SK-N-SH (cell line): ENCODE data around the gene TMEM223. TPM values are rescaled to one million over a fixed set of nuclear protein-coding genes. Genes with fewer than 3 reads are reported as not detected.

Experiments
- CTCF ChIA-PET: fragments of 300-600, 350-600 bp; formaldehyde crosslinking; extraction: SDS; loops from one replicate; lab custom pipeline; 2021; lab: Yijun Ruan, JAX
- POLR2A ChIA-PET: fragments of 350-600 bp; sonication (Branson Sonifier 250); formaldehyde crosslinking; extraction: SDS; loops from one replicate; lab custom pipeline; 2020; ENCODE audit warnings: antibody characterized with exemption, inconsistent platforms; lab: Yijun Ruan, JAX
- DNase-seq: peaks from one replicate; pipeline ENCODE4 v3.0.0; 2012
- H2AFZ ChIP-seq: fragments of 200-600 bp; sonication (generic); 2 replicates; pipeline ENCODE4 v1.8.1; 2016; ENCODE audit warnings: antibody characterized with exemption, mild to moderate bottlenecking, low read depth
- H3F3A ChIP-seq: fragments of 200-600 bp; sonication (generic); replicated peaks from 2 replicates; pipeline ENCODE3; 2016; ENCODE audit warnings: antibody characterized with exemption, mild to moderate bottlenecking; ENCODE audit not compliant: insufficient read depth
- H3K27ac ChIP-seq, 2 experiments: fragments of 200-500 bp in 1 of 2; fragments of 200-600 bp in 1 of 2; sonication (Bioruptor generic) in 1 of 2; sonication (generic), shearing (Covaris generic) in 1 of 2; 2 replicates each; pipeline versions ENCODE4 v1.5.1 to v1.6.1; 2014 to 2016; ENCODE audit warnings: low read depth in 2 of 2, inconsistent platforms in 1 of 2, low read length in 1 of 2, mild to moderate bottlenecking in 1 of 2, mixed read lengths in 1 of 2
- H3K27me3 ChIP-seq: fragments of 200-600 bp; sonication (generic), shearing (Covaris generic); 2 replicates; pipeline ENCODE4 v1.6.1; 2016; ENCODE audit warnings: mixed run types; ENCODE audit not compliant: insufficient read depth
- H3K36me3 ChIP-seq, 2 experiments: fragments of 200-500 bp in 1 of 2; fragments of 200-600 bp in 1 of 2; sonication (Bioruptor generic) in 1 of 2; sonication (generic) in 1 of 2; replicated peaks in 1 of 2; 2 replicates each; pipeline versions ENCODE3 to v1.5.1; 2014 to 2016; ENCODE audit warnings: low read length in 1 of 2, mild to moderate bottlenecking in 1 of 2; ENCODE audit not compliant: insufficient read depth in 2 of 2, control insufficient read depth in 1 of 2
- H3K4me1 ChIP-seq, 2 experiments: fragments of 200-500 bp in 1 of 2; fragments of 200-600 bp in 1 of 2; sonication (Bioruptor generic) in 1 of 2; sonication (generic), shearing (Covaris generic) in 1 of 2; 2 replicates each; pipeline versions ENCODE4 v1.5.1 to v1.6.1; 2014 to 2016; ENCODE audit warnings: low read depth in 1 of 2, low read length in 1 of 2, mixed run types in 1 of 2; ENCODE audit not compliant: insufficient read depth in 2 of 2, control insufficient read depth in 1 of 2
- H3K4me2 ChIP-seq: fragments of 200-600 bp; sonication (generic), shearing (Covaris generic); 2 replicates; pipeline ENCODE4 v1.6.1; 2017; ENCODE audit warnings: mixed run types
- H3K4me3 ChIP-seq, 2 experiments: fragments of 200-500 bp in 1 of 2; fragments of 200-600 bp in 1 of 2; sonication (Bioruptor generic) in 1 of 2; sonication (generic), shearing (Covaris generic) in 1 of 2; 2 replicates each; pipeline versions ENCODE4 v1.5.1 to v1.8.1; 2014 to 2016; ENCODE audit warnings: low read depth in 2 of 2, inconsistent platforms in 1 of 2, low read length in 1 of 2, mild to moderate bottlenecking in 1 of 2, mixed read lengths in 1 of 2, moderate library complexity in 1 of 2
- H3K79me2 ChIP-seq: fragments of 200-600 bp; sonication (generic); 2 replicates; pipeline ENCODE4 v1.8.1; 2017; ENCODE audit warnings: mild to moderate bottlenecking; ENCODE audit not compliant: insufficient read depth
- H3K9ac ChIP-seq: fragments of 200-600 bp; sonication (generic); 2 replicates; pipeline ENCODE4 v1.6.1; 2017; ENCODE audit warnings: mixed run types
- H3K9me2 ChIP-seq: fragments of 200-600 bp; sonication (generic); 2 replicates; pipeline ENCODE4 v1.6.1; 2017; ENCODE audit warnings: mixed run types
- H3K9me3 ChIP-seq: fragments of 200-600 bp; sonication (generic); 2 replicates; pipeline ENCODE4 v1.6.1; 2017; ENCODE audit warnings: mixed run types, mild to moderate bottlenecking, moderate library complexity
- H4K20me1 ChIP-seq: fragments of 200-600 bp; sonication (generic); 2 replicates; pipeline ENCODE4 v1.6.1; 2017; ENCODE audit warnings: mild to moderate bottlenecking, mixed run types; ENCODE audit not compliant: insufficient read depth
- GABPA ChIP-seq: IDR thresholded peaks from 2 replicates; pipeline ENCODE4 v1.4.0; 2012; ENCODE audit warnings: low read depth, mild to moderate bottlenecking
- MXI1 ChIP-seq: IDR thresholded peaks from 2 replicates; pipeline ENCODE4 v1.6.1; 2012; ENCODE audit warnings: mild to moderate bottlenecking, low read depth, low read length, improper control_type of control experiment
- NRF1 ChIP-seq: IDR thresholded peaks from 2 replicates; pipeline ENCODE4 v1.6.1; 2012; ENCODE audit warnings: low read depth, mild to moderate bottlenecking, low read length
- POLR2AphosphoS5 ChIP-seq: IDR thresholded peaks from 2 replicates; pipeline ENCODE4 v1.6.1; 2012; ENCODE audit warnings: low read depth, low read length
- RAD21 ChIP-seq: IDR thresholded peaks from 2 replicates; pipeline ENCODE4 v1.6.1; 2012; ENCODE audit warnings: mild to moderate bottlenecking, low read length
- RCOR1 ChIP-seq: fragments of 150-350 bp; IDR thresholded peaks from 2 replicates; pipeline ENCODE4 v1.6.1; 2017; ENCODE audit warnings: antibody characterized with exemption, low read length
- RFX5 ChIP-seq: IDR thresholded peaks from 2 replicates; pipeline ENCODE4 v1.6.1; 2012; ENCODE audit warnings: mild to moderate bottlenecking, improper control_type of control experiment, low read length
- SIN3A ChIP-seq: IDR thresholded peaks from 2 replicates; pipeline ENCODE4 v1.6.1; 2012; ENCODE audit warnings: low read depth, mild to moderate bottlenecking, low read length, moderate library complexity, borderline replicate concordance
- WGBS: methylation state at CpG from one replicate; pipeline ENCODE4 v1.1.6; 2017; ENCODE audit warnings: low lambda C conversion rate; 5-methylcytosine and 5-hydroxymethylcytosine counted together
- polyA plus RNA-seq, 3 experiments: library from polyadenylated mRNA; depleted of rRNA; stranded (reverse); fragments of >200 nt; gene quantifications; 2 replicates each; pipeline ENCODE4 v1.2.3, GENCODE V29; 2012
- TF ChIP-seq, protein P1 (sequence below): IDR thresholded peaks from 2 replicates; pipeline ENCODE4 v1.4.0; 2012; ENCODE audit warnings: low read depth
- TF ChIP-seq, protein P2 (sequence below): IDR thresholded peaks from 2 replicates; pipeline ENCODE4; 2012
- TF ChIP-seq, protein P3 (sequence below): IDR thresholded peaks from 2 replicates; pipeline ENCODE4 v1.4.0; 2012; ENCODE audit warnings: low read depth, borderline replicate concordance
- TF ChIP-seq, protein P4 (sequence below): IDR thresholded peaks from 2 replicates; pipeline ENCODE4 v1.4.0; 2012; ENCODE audit warnings: low read depth, borderline replicate concordance
- TF ChIP-seq, protein P5 (sequence below): fragments of 150-350 bp; IDR thresholded peaks from 2 replicates; pipeline ENCODE4 v1.6.1; 2016; ENCODE audit warnings: mild to moderate bottlenecking, low read depth, low read length

Gene TMEM223
- polyA plus RNA-seq, 1 of the 3 experiments (the other 2 are of a cell fraction), result 30.4 TPM

DNA sequence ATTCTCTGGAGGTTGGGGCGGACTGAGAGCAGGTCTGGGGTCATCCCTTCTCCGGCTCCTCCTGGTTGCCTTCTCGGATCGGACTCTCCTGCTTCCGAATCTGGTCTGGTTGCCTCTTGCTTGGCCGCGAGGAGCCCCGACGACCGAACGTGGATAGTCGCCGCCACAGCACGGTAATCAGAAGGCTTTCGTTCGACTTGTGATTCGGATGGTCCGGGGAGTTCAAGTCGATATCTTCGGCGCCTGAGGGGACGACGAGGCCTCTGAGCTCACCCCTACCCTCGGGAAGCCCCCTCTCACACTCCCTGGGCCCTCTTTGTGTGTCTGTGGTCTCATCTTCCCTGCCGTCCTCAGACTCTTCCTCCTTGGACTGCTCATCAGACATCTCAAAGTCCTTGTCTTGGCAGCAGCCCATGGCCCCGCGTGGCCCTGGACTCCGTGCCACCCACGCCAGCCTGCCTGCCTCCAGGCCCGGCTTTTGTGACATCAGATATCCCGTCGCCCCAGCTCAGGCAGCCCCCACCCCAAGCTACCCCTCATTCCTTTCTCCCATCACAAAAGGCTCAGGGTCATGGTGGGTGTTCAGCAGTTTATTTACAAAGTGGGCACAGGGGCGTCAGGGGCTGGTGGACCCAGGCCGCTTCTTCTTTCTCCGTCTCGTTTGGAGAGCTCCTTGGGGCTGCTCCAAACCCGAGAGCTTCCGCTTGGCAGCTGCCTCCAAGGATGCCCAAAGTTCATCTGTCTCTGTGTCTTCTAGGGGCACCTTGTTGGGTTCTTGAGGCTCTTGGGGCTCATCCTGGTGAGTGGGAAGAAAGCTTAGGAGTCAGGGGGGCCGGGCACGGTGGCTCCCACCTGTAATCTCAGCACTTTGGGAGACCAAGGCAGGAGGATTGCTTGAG, 40.8 kb upstream of the TMEM223 start, which contains the start of gene TEX54:
TEX54 (minus strand) TSS at position 506 of the 899 bp plus-strand sequence.
- H3K9ac ChIP-seq, result peak within 1 kb of the TSS; percentile 98
- H2AFZ ChIP-seq, result no peak within 1 kb of the TSS; the same call in 1 of the 2 replicates
- H3K9me3 ChIP-seq, result no peaks in the 10 kb centered on the region
- TF ChIP-seq, protein P1, sequence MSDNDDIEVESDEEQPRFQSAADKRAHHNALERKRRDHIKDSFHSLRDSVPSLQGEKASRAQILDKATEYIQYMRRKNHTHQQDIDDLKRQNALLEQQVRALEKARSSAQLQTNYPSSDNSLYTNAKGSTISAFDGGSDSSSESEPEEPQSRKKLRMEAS, result 0 out of 2 replicates have a peak, but pooled peaks have one; percentile 14
- peak; percentile 4; the same call in 1 of the 2 replicates for TF ChIP-seq SIN3A
- no peak for TF ChIP-seq NRF1
- peak within 1 kb of the TSS; percentile 93 for H3K4me2 ChIP-seq
- H3K9me2 ChIP-seq, result no peaks in the 10 kb centered on the region
- DNase-seq, result no peak
- no peaks in the 10 kb centered on the region for H3K27me3 ChIP-seq
- peak within 1 kb of the TSS; percentile 89 to 93 for H3K27ac ChIP-seq
- WGBS, result 13% methylated on average over 33 of the region's 40 CpGs
- CTCF ChIA-PET, result interaction anchor here (0.6 to 2.4 kb wide), 4 partner anchors 21 to 115 kb away, joined by 3 to 15 read pairs (median 4); partner anchors contain the start of gene SLC3A2
- POLR2A ChIA-PET, result interaction anchor here (0.7 to 2.2 kb wide), 8 partner anchors 8 to 241 kb away, joined by 3 to 32 read pairs (median 6); partner anchors contain the start of genes C11orf98, CSKMT, HNRNPUL2 and MTA2
- H4K20me1 ChIP-seq, result peaks cover 28% of the 10 kb centered on the region
- peaks cover 70% of the 10 kb centered on the region for H3K79me2 ChIP-seq
- H3K36me3 ChIP-seq, result peaks cover 32 to 34% of the 10 kb centered on the region in 2 experiments
- H3F3A ChIP-seq, result peaks cover 5% of the 10 kb centered on the region
- peaks cover 1 to 20% of the 10 kb centered on the region in 2 experiments; a peak in 3 of 4 replicates for H3K4me1 ChIP-seq
- H3K4me3 ChIP-seq, result peak within 1 kb of the TSS; percentile 76 to 99

DNA sequence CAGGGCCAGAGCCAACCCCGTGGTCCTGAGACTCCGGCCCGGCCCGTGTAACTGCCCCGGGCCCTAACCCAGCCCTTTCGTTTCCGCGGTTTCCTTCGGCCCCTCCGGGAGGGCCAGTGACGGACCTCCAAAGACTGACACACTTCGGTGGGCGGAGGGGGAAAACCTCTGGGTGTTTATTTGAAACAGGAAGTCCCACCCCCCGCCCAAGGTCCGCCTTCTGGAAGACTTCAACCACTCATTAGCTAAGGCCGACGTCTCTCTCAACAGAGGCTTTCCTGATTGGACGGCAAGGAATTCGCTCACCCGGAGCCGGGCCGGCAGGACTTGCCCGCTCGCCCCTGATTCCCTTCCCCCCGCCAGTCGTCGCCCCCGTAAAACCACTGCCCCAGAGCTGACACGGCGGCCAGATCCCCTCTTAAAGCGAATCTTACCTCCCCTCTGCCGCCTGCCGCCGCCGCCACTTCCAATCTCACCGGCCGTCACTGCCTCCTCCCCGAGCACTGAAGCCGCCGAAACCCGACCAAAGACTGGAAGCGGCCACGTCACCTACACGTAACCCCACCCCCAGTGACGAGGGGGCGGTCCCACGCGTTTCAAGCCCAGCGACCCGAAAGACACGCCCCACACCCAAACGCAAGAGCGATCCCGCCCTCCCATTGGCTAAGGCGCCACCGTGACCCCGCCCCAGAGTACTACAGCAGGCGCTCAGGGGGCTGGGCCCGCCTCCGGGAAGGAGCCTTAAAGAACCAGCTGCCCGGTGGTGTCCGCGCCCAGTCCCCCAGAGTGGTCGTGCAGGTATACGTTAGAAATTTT, 39.9 kb upstream of the TMEM223 start, which contains the start of gene STX5:
STX5 (minus strand) TSS at position 532 of the 816 bp plus-strand sequence. CDS start 808 bp downstream, outside the sequence.
- Histone ChIP-seq H3K4me2 (peak within 1 kb of the TSS; percentile 93), H3K79me2 (peaks cover 70% of the 10 kb centered on the region), H3K4me3 (peak within 1 kb of the TSS; percentile 76 to 99), H3K27ac (peak within 1 kb of the TSS; percentile 89 to 93), H3K36me3 (peaks cover 38 to 42% of the 10 kb centered on the region in 2 experiments), H3K27me3 (no peaks in the 10 kb centered on the region), H3K9ac (peak within 1 kb of the TSS; percentile 98), H4K20me1 (peaks cover 32% of the 10 kb centered on the region), H2AFZ (no peak within 1 kb of the TSS; the same call in 1 of the 2 replicates), H3K9me3 (no peaks in the 10 kb centered on the region), H3K4me1 (peaks cover 0 to 20% of the 10 kb centered on the region in 2 experiments; a peak in 3 of 4 replicates), H3F3A (peaks cover under 1% of the 10 kb centered on the region), H3K9me2 (no peaks in the 10 kb centered on the region)
- under 1% methylated on average over 43 of the region's 65 CpGs for WGBS
- peak; percentile 96 for DNase-seq
- POLR2A ChIA-PET, result interaction anchor here (0.6 to 2.2 kb wide), 15 partner anchors 9 to 331 kb away, joined by 3 to 32 read pairs (median 4); partner anchors contain the start of genes C11orf98, CSKMT, HNRNPUL2 and MTA2
- CTCF ChIA-PET, result interaction anchor here (0.6 to 2.4 kb wide), 4 partner anchors 45 to 1933 kb away, joined by 3 to 15 read pairs (median 4); partner anchors contain the start of gene SLC3A2
- peak; percentile 84 for TF ChIP-seq POLR2AphosphoS5
- TF ChIP-seq RCOR1, result no peak
- no peak for TF ChIP-seq RAD21
- TF ChIP-seq RFX5, result peak; percentile 79
- TF ChIP-seq, protein P2, sequence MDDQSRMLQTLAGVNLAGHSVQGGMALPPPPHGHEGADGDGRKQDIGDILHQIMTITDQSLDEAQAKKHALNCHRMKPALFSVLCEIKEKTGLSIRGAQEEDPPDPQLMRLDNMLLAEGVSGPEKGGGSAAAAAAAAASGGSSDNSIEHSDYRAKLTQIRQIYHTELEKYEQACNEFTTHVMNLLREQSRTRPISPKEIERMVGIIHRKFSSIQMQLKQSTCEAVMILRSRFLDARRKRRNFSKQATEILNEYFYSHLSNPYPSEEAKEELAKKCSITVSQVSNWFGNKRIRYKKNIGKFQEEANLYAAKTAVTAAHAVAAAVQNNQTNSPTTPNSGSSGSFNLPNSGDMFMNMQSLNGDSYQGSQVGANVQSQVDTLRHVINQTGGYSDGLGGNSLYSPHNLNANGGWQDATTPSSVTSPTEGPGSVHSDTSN, result peak; percentile 99
- TF ChIP-seq GABPA, result peak; percentile 88
- TF ChIP-seq, protein P1, result peak; percentile 28; the same call in 1 of the 2 replicates
- TF ChIP-seq MXI1, result peak; percentile 51; the same call in 1 of the 2 replicates
- TF ChIP-seq, protein P3, sequence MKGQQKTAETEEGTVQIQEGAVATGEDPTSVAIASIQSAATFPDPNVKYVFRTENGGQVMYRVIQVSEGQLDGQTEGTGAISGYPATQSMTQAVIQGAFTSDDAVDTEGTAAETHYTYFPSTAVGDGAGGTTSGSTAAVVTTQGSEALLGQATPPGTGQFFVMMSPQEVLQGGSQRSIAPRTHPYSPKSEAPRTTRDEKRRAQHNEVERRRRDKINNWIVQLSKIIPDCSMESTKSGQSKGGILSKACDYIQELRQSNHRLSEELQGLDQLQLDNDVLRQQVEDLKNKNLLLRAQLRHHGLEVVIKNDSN, result 0 out of 2 replicates have a peak, but pooled peaks have one; percentile 33
- TF ChIP-seq, protein P4, sequence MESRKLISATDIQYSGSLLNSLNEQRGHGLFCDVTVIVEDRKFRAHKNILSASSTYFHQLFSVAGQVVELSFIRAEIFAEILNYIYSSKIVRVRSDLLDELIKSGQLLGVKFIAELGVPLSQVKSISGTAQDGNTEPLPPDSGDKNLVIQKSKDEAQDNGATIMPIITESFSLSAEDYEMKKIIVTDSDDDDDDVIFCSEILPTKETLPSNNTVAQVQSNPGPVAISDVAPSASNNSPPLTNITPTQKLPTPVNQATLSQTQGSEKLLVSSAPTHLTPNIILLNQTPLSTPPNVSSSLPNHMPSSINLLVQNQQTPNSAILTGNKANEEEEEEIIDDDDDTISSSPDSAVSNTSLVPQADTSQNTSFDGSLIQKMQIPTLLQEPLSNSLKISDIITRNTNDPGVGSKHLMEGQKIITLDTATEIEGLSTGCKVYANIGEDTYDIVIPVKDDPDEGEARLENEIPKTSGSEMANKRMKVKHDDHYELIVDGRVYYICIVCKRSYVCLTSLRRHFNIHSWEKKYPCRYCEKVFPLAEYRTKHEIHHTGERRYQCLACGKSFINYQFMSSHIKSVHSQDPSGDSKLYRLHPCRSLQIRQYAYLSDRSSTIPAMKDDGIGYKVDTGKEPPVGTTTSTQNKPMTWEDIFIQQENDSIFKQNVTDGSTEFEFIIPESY, result peak; percentile 51; the same call in 1 of the 2 replicates
- TF ChIP-seq, protein P5, sequence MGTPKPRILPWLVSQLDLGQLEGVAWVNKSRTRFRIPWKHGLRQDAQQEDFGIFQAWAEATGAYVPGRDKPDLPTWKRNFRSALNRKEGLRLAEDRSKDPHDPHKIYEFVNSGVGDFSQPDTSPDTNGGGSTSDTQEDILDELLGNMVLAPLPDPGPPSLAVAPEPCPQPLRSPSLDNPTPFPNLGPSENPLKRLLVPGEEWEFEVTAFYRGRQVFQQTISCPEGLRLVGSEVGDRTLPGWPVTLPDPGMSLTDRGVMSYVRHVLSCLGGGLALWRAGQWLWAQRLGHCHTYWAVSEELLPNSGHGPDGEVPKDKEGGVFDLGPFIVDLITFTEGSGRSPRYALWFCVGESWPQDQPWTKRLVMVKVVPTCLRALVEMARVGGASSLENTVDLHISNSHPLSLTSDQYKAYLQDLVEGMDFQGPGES, result peak; percentile 76
